WTC11 (cell line): ENCODE measurements around the gene PTPRO.

Source experiments
- ELF4 ChIP-seq: sonication (generic); formaldehyde crosslinking; IDR thresholded peaks from 2 replicates; pipeline ENCODE4 v1.8.1; 2022; ENCODE audit warnings: low read depth, mild to moderate bottlenecking, moderate library complexity, missing genetic modification reagents
- ETV6 ChIP-seq: sonication (generic); formaldehyde crosslinking; IDR thresholded peaks from 2 replicates; pipeline ENCODE4 v1.8.1; 2022; ENCODE audit warnings: mild to moderate bottlenecking, missing genetic modification reagents
- FOXJ3 ChIP-seq: sonication (generic); formaldehyde crosslinking; IDR thresholded peaks from 2 replicates; pipeline ENCODE4 v1.9.0; 2021; ENCODE audit warnings: missing genetic modification reagents, mild to moderate bottlenecking, borderline replicate concordance
- IRF2 ChIP-seq: sonication (generic); formaldehyde crosslinking; IDR thresholded peaks from 2 replicates; pipeline ENCODE4 v1.8.0; 2022; ENCODE audit warnings: low read depth, missing genetic modification reagents, borderline replicate concordance
- SP1 ChIP-seq: sonication (generic); formaldehyde crosslinking; conservative IDR thresholded peaks from 2 replicates; pipeline ENCODE4 v1.8.1; 2022; ENCODE audit warnings: missing genetic modification reagents
- TF ChIP-seq, protein P1 (sequence below): sonication (generic); formaldehyde crosslinking; IDR thresholded peaks from 2 replicates; pipeline ENCODE4 v1.8.0; 2022; ENCODE audit warnings: mild to moderate bottlenecking, missing genetic modification reagents
- TF ChIP-seq, protein P2 (sequence below): sonication (generic); formaldehyde crosslinking; IDR thresholded peaks from 2 replicates; pipeline ENCODE4 v1.8.1; 2023; ENCODE audit warnings: mild to moderate bottlenecking, missing genetic modification reagents, moderate library complexity
- TF ChIP-seq, protein P3 (sequence below): sonication (generic); formaldehyde crosslinking; IDR thresholded peaks from 2 replicates; pipeline ENCODE4 v1.8.1; 2023; ENCODE audit warnings: mild to moderate bottlenecking, missing genetic modification reagents
- TF ChIP-seq, protein P4 (sequence below): fragments of 200-600 bp; IDR thresholded peaks from 2 replicates; pipeline ENCODE4 v1.8.0; 2022; ENCODE audit warnings: antibody characterized with exemption
- TF ChIP-seq, protein P5 (sequence below): sonication (generic); formaldehyde crosslinking; IDR thresholded peaks from 2 replicates; pipeline ENCODE4 v1.8.0; 2023; ENCODE audit warnings: missing genetic modification reagents
- TF ChIP-seq, protein P6 (sequence below): sonication (generic); formaldehyde crosslinking; IDR thresholded peaks from 2 replicates; pipeline ENCODE4 v1.8.1; 2023; ENCODE audit warnings: mild to moderate bottlenecking, missing genetic modification reagents, moderate library complexity
- TF ChIP-seq, protein P7 (sequence below): sonication (generic); formaldehyde crosslinking; IDR thresholded peaks from 2 replicates; pipeline ENCODE4 v1.8.1; 2023; ENCODE audit warnings: mild to moderate bottlenecking, missing genetic modification reagents, borderline replicate concordance
- TF ChIP-seq, protein P8 (sequence below): sonication (generic); formaldehyde crosslinking; IDR thresholded peaks from 2 replicates; pipeline ENCODE4 v1.8.1; 2023; ENCODE audit warnings: mild to moderate bottlenecking, missing genetic modification reagents
- TF ChIP-seq, protein P9 (sequence below): sonication (generic); formaldehyde crosslinking; conservative IDR thresholded peaks from 2 replicates; pipeline ENCODE4 v1.8.1; 2022; ENCODE audit warnings: mild to moderate bottlenecking, missing genetic modification reagents

DNA sequence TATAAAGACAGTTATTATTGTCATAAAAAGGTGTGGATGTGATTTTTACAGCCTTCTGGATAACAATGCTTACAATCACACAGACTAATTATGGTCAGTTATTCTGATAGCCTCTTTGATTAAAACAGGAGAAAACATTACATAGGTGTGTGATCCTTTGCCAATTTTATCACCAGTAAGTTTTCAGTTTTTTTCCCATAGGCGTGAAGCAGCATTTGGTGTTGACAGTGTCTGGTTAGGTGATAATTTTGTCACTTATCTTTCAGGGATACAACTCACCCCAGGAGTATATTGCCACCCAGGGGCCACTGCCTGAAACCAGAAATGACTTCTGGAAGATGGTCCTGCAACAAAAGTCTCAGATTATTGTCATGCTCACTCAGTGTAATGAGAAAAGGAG, 258.1 kb downstream of the PTPRO start:
- TF ChIP-seq, protein P1, sequence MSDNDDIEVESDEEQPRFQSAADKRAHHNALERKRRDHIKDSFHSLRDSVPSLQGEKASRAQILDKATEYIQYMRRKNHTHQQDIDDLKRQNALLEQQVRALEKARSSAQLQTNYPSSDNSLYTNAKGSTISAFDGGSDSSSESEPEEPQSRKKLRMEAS (CRISPR knock-in tag) = no peak
- no peak for TF ChIP-seq SP1 (CRISPR knock-in tag)
- TF ChIP-seq, protein P2, sequence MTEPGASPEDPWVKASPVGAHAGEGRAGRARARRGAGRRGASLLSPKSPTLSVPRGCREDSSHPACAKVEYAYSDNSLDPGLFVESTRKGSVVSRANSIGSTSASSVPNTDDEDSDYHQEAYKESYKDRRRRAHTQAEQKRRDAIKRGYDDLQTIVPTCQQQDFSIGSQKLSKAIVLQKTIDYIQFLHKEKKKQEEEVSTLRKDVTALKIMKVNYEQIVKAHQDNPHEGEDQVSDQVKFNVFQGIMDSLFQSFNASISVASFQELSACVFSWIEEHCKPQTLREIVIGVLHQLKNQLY = no peak
- TF ChIP-seq, protein P3, sequence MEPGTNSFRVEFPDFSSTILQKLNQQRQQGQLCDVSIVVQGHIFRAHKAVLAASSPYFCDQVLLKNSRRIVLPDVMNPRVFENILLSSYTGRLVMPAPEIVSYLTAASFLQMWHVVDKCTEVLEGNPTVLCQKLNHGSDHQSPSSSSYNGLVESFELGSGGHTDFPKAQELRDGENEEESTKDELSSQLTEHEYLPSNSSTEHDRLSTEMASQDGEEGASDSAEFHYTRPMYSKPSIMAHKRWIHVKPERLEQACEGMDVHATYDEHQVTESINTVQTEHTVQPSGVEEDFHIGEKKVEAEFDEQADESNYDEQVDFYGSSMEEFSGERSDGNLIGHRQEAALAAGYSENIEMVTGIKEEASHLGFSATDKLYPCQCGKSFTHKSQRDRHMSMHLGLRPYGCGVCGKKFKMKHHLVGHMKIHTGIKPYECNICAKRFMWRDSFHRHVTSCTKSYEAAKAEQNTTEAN (CRISPR knock-in tag) = no peak
- TF ChIP-seq, protein P4, sequence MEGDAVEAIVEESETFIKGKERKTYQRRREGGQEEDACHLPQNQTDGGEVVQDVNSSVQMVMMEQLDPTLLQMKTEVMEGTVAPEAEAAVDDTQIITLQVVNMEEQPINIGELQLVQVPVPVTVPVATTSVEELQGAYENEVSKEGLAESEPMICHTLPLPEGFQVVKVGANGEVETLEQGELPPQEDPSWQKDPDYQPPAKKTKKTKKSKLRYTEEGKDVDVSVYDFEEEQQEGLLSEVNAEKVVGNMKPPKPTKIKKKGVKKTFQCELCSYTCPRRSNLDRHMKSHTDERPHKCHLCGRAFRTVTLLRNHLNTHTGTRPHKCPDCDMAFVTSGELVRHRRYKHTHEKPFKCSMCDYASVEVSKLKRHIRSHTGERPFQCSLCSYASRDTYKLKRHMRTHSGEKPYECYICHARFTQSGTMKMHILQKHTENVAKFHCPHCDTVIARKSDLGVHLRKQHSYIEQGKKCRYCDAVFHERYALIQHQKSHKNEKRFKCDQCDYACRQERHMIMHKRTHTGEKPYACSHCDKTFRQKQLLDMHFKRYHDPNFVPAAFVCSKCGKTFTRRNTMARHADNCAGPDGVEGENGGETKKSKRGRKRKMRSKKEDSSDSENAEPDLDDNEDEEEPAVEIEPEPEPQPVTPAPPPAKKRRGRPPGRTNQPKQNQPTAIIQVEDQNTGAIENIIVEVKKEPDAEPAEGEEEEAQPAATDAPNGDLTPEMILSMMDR = no peak
- no peak for TF ChIP-seq FOXJ3 (CRISPR knock-in tag)
- no peak for TF ChIP-seq ETV6
- TF ChIP-seq, protein P5, sequence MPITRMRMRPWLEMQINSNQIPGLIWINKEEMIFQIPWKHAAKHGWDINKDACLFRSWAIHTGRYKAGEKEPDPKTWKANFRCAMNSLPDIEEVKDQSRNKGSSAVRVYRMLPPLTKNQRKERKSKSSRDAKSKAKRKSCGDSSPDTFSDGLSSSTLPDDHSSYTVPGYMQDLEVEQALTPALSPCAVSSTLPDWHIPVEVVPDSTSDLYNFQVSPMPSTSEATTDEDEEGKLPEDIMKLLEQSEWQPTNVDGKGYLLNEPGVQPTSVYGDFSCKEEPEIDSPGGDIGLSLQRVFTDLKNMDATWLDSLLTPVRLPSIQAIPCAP (CRISPR knock-in tag) = no peak
- TF ChIP-seq IRF2 (CRISPR knock-in tag) = no peak
- TF ChIP-seq, protein P6, sequence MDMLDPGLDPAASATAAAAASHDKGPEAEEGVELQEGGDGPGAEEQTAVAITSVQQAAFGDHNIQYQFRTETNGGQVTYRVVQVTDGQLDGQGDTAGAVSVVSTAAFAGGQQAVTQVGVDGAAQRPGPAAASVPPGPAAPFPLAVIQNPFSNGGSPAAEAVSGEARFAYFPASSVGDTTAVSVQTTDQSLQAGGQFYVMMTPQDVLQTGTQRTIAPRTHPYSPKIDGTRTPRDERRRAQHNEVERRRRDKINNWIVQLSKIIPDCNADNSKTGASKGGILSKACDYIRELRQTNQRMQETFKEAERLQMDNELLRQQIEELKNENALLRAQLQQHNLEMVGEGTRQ (CRISPR knock-in tag) = no peak
- no peak for TF ChIP-seq ELF4 (CRISPR knock-in tag)
- TF ChIP-seq, protein P7, sequence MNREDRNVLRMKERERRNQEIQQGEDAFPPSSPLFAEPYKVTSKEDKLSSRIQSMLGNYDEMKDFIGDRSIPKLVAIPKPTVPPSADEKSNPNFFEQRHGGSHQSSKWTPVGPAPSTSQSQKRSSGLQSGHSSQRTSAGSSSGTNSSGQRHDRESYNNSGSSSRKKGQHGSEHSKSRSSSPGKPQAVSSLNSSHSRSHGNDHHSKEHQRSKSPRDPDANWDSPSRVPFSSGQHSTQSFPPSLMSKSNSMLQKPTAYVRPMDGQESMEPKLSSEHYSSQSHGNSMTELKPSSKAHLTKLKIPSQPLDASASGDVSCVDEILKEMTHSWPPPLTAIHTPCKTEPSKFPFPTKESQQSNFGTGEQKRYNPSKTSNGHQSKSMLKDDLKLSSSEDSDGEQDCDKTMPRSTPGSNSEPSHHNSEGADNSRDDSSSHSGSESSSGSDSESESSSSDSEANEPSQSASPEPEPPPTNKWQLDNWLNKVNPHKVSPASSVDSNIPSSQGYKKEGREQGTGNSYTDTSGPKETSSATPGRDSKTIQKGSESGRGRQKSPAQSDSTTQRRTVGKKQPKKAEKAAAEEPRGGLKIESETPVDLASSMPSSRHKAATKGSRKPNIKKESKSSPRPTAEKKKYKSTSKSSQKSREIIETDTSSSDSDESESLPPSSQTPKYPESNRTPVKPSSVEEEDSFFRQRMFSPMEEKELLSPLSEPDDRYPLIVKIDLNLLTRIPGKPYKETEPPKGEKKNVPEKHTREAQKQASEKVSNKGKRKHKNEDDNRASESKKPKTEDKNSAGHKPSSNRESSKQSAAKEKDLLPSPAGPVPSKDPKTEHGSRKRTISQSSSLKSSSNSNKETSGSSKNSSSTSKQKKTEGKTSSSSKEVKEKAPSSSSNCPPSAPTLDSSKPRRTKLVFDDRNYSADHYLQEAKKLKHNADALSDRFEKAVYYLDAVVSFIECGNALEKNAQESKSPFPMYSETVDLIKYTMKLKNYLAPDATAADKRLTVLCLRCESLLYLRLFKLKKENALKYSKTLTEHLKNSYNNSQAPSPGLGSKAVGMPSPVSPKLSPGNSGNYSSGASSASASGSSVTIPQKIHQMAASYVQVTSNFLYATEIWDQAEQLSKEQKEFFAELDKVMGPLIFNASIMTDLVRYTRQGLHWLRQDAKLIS (CRISPR knock-in tag) = no peak
- TF ChIP-seq, protein P8, sequence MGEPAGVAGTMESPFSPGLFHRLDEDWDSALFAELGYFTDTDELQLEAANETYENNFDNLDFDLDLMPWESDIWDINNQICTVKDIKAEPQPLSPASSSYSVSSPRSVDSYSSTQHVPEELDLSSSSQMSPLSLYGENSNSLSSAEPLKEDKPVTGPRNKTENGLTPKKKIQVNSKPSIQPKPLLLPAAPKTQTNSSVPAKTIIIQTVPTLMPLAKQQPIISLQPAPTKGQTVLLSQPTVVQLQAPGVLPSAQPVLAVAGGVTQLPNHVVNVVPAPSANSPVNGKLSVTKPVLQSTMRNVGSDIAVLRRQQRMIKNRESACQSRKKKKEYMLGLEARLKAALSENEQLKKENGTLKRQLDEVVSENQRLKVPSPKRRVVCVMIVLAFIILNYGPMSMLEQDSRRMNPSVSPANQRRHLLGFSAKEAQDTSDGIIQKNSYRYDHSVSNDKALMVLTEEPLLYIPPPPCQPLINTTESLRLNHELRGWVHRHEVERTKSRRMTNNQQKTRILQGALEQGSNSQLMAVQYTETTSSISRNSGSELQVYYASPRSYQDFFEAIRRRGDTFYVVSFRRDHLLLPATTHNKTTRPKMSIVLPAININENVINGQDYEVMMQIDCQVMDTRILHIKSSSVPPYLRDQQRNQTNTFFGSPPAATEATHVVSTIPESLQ = no peak
- TF ChIP-seq, protein P9, sequence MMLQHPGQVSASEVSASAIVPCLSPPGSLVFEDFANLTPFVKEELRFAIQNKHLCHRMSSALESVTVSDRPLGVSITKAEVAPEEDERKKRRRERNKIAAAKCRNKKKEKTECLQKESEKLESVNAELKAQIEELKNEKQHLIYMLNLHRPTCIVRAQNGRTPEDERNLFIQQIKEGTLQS = no peak
